Measurements from ENCODE around the gene DENND6B.
A peak's percentile ranks its signal among the peaks of the same experiment; 100 is the strongest.
"Not testable (repeated sequence)": the region's sequence is repeated elsewhere in the genome, so short reads cannot be mapped to it uniquely, and the experiment has no call there.

DENND6B gene

GRCh38 chr22:50326956-50327710 is at the start of gene DENND6B:
TSS of gene DENND6B (minus strand) at chr22:50327012. CDS start at chr22:50326988, 24 bp downstream.
- peak in 46 of 56 donors; percentile 27 to 87 (median 71) for DNase-seq

- no peak for DNase-seq
These were observed 49.4 kb upstream of the DENND6B start for GRCh38 chr22:50376085-50376651.

- DNase-seq, result no peak
These were observed 44.4 kb upstream of the DENND6B start for GRCh38 chr22:50371101-50371648.

GRCh38 chr22:50367778-50368500 is 41.1 kb upstream of the DENND6B start:
- no peak for DNase-seq

- not testable (repeated sequence) for DNase-seq
These were observed 37.0 kb upstream of the DENND6B start for GRCh38 chr22:50363803-50364194.

GRCh38 chr22:50363166-50363802 is 36.5 kb upstream of the DENND6B start:
- DNase-seq, result peak in 1 of 56 donors; percentile 27

- DNase-seq, result no peak
These were observed 34.9 kb upstream of the DENND6B start for GRCh38 chr22:50361688-50362087.

GRCh38 chr22:50361222-50361621 is 34.4 kb upstream of the DENND6B start:
- DNase-seq, result no peak

GRCh38 chr22:50360578-50360977 is 33.8 kb upstream of the DENND6B start:
- no peak for DNase-seq

GRCh38 chr22:50357756-50358155 is 30.9 kb upstream of the DENND6B start:
- no peak for DNase-seq

- DNase-seq, result no peak
These were observed 30.4 kb upstream of the DENND6B start for GRCh38 chr22:50357222-50357621.

GRCh38 chr22:50356186-50356585 is 29.4 kb upstream of the DENND6B start:
- DNase-seq, result no peak

- DNase-seq, result no peak
These were observed 21.2 kb upstream of the DENND6B start for GRCh38 chr22:50348058-50348457.

GRCh38 chr22:50347157-50347556 is 20.3 kb upstream of the DENND6B start:
- no peak for DNase-seq

GRCh38 chr22:50346470-50346869 is 19.7 kb upstream of the DENND6B start:
- DNase-seq, result no peak

GRCh38 chr22:50343541-50343935 is 16.7 kb upstream of the DENND6B start:
- DNase-seq, result no peak

GRCh38 chr22:50342651-50343540 is 16.1 kb upstream of the DENND6B start, which contains the start of gene PPP6R2:
TSS of gene PPP6R2 (plus strand) at chr22:50343327. CDS start at chr22:50393909, 50,582 bp downstream.
- DNase-seq, result peak in 48 of 56 donors; percentile 17 to 88 (median 64)

GRCh38 chr22:50341977-50342650 is 15.3 kb upstream of the DENND6B start:
- DNase-seq, result peak in 54 of 56 donors; percentile 30 to 89 (median 68)
